WTC11 (cell line): ENCODE measurements around the gene L1TD1.

Experiments
- ETV6 ChIP-seq: sonication (generic); formaldehyde crosslinking; IDR thresholded peaks from 2 replicates; pipeline ENCODE4 v1.8.1; 2022; ENCODE audit warnings: mild to moderate bottlenecking, missing genetic modification reagents
- FOXK1 ChIP-seq: sonication (generic); formaldehyde crosslinking; IDR thresholded peaks from 2 replicates; pipeline ENCODE4 v1.8.0; 2022; ENCODE audit warnings: mild to moderate bottlenecking, moderate library complexity, missing genetic modification reagents
- RELA ChIP-seq: sonication (generic); formaldehyde crosslinking; IDR thresholded peaks from 2 replicates; pipeline ENCODE4 v1.8.1; 2022; ENCODE audit warnings: missing genetic modification reagents, mild to moderate bottlenecking, borderline replicate concordance
- SP1 ChIP-seq: sonication (generic); formaldehyde crosslinking; conservative IDR thresholded peaks from 2 replicates; pipeline ENCODE4 v1.8.1; 2022; ENCODE audit warnings: missing genetic modification reagents
- TCF7 ChIP-seq: sonication (generic); formaldehyde crosslinking; IDR thresholded peaks from 2 replicates; pipeline ENCODE4 v1.8.0; 2022; ENCODE audit warnings: mild to moderate bottlenecking, low read depth, missing genetic modification reagents, moderate library complexity
- ZNF263 ChIP-seq: sonication (generic); formaldehyde crosslinking; IDR thresholded peaks from 2 replicates; pipeline ENCODE4 v1.8.1; 2022; ENCODE audit warnings: low read depth, mild to moderate bottlenecking, moderate library complexity, missing genetic modification reagents
- ZNF423 ChIP-seq: fragments of 250-450 bp; sonication (Bioruptor Pico); IDR thresholded peaks from 2 replicates; pipeline ENCODE4 v2.1.2; 2022; ENCODE audit warnings: mild to moderate bottlenecking, moderate library complexity
- TF ChIP-seq, protein P1 (sequence below): fragments of 200-600 bp; IDR thresholded peaks from 2 replicates; pipeline ENCODE4 v1.8.0; 2022; ENCODE audit warnings: antibody characterized with exemption
- TF ChIP-seq, protein P2 (sequence below): fragments of 250-450 bp; sonication (Bioruptor Pico); IDR thresholded peaks from 2 replicates; pipeline ENCODE4 v1.8.0; 2021; ENCODE audit warnings: mild to moderate bottlenecking

DNA sequence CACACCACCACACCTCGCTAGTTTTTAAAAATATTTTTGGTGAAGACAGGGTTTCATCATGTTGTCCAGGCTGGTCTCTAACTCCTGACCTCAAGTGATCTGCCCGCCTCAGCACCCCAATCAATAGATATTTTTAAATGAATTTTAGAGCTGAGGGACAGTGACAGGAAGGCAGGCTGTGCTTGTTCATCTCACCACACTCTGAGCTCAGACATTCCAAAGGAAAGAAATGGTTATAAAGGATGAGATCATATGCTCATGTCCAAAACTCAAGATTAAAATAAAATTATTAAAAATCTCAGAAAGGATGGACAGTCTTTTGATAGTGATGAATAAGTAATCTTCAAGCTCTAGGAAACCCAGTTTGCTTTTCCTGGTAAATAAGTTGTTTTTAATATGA lies 40.9 kb downstream of the L1TD1 start:
- no peak for TF ChIP-seq TCF7
- TF ChIP-seq, protein P1, sequence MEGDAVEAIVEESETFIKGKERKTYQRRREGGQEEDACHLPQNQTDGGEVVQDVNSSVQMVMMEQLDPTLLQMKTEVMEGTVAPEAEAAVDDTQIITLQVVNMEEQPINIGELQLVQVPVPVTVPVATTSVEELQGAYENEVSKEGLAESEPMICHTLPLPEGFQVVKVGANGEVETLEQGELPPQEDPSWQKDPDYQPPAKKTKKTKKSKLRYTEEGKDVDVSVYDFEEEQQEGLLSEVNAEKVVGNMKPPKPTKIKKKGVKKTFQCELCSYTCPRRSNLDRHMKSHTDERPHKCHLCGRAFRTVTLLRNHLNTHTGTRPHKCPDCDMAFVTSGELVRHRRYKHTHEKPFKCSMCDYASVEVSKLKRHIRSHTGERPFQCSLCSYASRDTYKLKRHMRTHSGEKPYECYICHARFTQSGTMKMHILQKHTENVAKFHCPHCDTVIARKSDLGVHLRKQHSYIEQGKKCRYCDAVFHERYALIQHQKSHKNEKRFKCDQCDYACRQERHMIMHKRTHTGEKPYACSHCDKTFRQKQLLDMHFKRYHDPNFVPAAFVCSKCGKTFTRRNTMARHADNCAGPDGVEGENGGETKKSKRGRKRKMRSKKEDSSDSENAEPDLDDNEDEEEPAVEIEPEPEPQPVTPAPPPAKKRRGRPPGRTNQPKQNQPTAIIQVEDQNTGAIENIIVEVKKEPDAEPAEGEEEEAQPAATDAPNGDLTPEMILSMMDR: no peak
- no peak for TF ChIP-seq FOXK1
- TF ChIP-seq SP1 (CRISPR knock-in tag): no peak
- no peak for TF ChIP-seq ZNF423
- no peak for TF ChIP-seq RELA (CRISPR knock-in tag)
- TF ChIP-seq ETV6: no peak
- TF ChIP-seq, protein P2, sequence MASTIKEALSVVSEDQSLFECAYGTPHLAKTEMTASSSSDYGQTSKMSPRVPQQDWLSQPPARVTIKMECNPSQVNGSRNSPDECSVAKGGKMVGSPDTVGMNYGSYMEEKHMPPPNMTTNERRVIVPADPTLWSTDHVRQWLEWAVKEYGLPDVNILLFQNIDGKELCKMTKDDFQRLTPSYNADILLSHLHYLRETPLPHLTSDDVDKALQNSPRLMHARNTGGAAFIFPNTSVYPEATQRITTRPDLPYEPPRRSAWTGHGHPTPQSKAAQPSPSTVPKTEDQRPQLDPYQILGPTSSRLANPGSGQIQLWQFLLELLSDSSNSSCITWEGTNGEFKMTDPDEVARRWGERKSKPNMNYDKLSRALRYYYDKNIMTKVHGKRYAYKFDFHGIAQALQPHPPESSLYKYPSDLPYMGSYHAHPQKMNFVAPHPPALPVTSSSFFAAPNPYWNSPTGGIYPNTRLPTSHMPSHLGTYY (CRISPR knock-in tag): no peak
- TF ChIP-seq ZNF263 (CRISPR knock-in tag): no peak
